HuH-7 (cell line): ENCODE data around the gene SSR3.
"Not testable (repeated sequence)": the region's sequence is repeated elsewhere in the genome, so short reads cannot be mapped to it uniquely, and the experiment has no call there.

Experiments used
- DNase-seq: peaks from one replicate; pipeline ENCODE4 v3.0.0; 2011; ENCODE audit warnings: low spot score

Gene SSR3

DNA sequence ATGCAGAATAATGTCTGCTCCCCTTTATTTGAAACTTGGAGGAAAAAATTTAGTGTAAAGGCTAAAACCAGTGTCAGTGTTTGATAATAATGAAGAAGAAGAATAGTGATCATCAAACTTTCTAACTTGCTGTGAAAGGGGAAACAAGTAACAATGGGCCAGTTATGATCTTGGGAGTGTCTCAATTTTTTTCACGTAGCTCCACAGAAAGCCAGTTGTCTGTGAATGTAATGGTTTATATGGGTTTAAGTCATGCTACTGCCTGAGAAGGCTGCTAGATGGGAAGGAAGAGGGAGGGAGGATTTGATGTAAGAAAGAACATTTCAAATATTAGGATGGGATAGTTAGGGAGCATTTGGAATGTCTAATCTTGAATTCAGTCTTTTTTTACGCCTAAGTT is 21.1 kb upstream of the SSR3 start:
- DNase-seq = no peak

DNA sequence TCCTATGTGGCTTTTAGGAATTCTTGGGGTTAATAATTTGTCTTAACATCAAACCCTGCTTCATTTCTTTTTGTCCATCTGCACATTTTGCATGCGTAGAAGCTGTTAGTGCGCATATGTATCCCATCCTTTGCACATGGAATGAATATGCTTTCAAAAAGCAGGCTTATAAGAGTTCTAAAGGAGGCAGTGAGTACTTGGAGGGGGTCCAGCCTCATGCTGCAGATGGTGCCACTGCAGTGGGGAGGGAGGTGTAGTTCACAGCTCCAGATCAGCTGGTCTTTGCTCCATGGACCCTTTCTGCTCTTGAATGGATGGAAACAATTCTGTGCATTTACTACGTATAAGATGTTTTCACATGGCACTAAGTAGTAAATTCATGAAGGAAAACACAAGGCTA is 20.7 kb upstream of the SSR3 start:
- no peak for DNase-seq

DNA sequence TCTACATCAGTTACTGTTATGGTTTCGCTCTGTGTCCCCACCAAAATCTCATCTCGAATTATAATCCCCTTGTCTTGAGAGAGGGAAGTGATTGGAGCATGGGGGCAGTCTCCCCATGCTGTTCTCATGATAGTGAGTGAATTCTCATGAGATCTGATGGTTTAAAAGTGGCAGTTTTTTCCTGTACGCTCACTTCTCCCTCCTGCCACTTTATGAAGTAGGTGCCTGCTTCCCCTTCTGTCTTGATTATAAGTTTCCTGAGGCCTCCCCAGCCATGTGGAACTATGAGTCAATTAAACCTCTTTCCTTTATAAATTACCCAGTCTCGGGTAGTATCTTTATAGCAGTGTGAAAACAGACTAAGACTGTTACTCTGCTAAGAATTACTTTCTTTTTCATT is 15.0 kb upstream of the SSR3 start:
- not testable (repeated sequence) for DNase-seq

DNA sequence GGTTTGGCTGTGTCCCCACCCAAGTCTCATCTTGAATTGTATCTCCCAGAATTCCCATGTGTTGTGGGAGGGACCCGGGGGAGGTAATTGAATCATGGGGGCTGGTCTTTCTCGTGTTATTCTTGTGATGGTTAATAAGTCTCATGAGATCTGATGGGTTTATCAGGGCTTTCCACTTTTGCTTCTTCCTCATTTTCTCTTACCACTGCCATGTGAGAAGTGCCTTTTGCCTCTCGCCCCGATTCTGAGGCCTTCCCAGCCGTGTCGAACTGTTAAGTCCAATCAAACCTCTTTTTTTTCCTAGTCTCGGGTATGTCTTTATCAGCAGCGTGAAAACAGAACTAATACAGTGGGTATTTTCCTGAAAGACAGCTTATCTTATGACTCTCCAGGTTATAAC is 14.1 kb upstream of the SSR3 start:
- DNase-seq = not testable (repeated sequence)

DNA sequence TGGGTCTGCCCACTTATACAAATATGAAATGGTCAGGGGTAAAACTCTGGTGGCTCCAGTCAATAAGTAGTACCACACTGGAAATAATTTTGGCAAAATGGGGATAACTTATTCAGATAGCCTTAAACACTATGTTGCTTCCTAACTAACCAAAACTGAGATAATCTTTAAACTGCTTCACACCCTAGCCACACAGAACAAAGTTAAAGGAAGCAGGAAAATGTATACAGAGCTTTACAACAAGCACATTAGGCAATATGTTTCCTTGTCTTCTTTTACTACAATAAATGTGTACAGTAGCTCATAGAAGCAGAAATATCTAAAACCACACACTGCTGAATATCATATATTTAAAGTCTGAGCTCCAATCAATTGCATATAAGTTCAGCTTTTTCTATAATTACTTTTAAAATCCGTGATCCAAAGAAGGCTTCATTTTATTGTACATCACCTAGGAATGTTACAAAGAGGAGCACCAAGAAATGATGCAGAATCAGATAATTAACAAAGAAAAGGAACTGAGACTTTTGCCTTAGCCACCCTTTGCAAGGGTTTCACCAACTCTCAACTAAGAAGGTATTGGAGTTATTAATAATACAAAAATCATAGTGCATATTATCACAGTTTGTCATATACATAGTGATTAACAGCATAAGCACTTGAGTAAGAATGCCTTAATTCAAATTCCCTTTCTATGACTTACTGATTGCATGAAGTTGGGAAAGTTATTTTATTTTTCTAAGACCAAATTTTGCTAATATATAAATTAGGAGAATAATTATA is 9.2 kb upstream of the SSR3 start:
- no peak for DNase-seq

DNA sequence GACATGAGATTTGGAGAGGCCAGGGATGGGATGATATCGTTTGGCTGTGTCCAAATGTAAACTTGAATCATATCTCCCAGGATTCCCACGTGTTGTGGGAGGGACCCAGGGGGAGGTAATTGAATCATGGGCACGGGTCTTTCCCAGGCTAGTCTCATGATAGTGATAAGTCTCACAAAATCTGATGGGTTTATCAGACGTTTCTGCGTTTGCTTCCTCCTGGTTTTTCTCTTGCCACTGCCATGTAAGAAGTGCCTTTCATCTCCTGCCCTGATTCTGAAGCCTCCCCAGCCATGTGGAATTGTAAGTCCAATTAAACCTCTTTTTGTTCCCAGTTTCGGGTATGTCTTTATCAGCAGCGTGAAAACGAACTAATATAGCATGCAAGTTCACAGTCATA is 7.6 kb upstream of the SSR3 start:
- not testable (repeated sequence) for DNase-seq

DNA sequence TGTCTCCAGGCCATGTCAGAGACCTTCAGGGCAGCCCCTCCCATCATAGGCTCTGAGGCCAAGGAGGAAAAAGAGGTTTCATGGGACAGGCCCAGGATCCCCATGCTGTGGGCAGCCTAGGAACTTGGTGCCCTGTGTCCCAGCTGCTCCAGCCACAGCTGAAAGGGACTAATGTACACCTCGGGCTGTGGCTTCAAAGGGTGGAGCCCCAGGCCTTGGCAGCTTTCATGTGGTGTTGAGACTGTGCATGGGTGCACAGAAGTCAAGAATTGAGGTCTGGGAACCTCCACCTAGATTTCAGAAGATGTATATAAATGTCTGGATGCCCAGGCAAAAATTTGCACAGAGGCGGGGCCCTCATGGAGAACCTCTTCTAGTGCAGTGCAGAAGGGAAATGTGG is 6.6 kb upstream of the SSR3 start:
- DNase-seq = no peak

DNA sequence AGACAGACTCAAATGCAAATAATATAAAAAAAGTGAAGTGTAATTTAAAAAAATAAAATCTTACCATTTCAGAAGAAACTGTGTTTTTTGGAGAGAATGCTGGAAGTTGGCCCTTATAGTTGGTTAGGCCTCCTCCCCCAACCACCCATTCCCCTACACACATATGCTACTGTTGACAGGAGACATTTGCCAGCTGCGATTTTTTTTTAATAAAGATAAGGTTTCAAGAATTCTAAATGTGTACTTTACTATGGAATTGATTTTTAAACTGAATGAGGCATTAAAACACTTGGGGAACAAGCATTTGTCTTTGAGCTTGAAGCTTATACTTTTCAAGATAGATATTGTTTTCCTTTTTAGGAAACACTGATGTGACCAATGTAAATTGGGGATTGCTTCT is 4.4 kb upstream of the SSR3 start:
- no peak for DNase-seq

DNA sequence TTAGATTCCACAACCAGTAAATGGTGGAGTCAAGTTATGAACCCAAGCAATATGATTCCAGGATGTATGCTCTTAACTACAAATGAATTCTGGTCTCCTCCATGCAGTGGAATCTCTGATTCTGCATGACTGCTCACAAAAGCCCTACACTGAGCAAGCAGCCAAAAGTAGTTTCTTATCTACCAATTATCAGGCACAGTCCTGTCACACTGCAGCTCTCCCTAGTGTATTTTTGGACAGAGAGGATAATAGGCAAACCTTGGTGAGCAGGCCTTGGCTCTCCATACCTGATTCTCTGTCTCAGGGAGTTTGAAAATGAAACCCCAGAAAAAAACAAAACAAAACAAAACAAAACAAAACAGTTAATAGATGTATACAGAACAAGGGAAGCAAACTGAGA is 3.5 kb upstream of the SSR3 start:
- DNase-seq = no peak

DNA sequence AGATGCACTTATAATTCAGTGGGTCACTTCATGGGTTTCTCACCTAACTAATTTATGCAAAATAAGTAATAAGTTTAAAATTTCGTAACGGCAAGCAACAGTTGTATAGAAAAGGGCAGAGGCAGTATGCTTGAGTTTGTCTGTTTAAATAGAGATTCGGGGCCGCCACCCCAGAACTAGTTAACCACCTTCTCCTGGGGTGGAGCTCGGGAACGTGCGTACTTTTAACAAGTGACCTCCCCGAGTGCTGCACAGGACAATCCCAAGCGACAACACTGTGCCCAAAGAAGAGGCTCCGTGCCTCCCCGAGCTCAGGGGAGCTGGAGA is 439 bp downstream of the SSR3 start:
- no peak for DNase-seq

DNA sequence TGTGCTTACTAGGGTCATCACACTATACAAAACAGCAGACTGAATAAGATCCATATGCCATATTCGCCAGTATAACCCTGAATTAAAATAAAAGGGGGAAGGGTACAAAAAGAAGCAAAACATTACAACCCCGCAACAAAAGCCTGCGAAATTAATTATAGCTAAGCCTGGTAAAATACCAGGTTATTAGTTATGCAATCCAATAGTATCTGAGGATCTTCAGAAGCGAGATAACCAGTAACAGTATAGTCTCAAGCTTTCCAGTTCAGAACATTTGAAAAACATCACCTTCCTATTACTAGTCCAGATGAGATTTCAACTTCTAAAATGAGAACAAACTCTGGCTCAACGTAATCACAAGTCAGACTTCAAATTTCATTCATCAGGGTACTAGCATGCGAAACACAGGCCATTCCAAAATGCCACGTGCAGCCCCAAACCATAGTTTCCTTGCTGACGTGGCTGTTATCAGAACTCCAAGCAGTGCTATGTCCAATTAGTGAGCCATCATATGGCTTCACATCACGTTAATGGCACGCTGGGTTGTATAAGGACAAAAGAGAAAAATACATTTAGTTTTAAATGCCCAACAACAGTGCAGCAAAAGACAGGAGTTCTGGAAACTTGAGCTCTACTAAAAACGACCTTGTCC is 1.1 kb downstream of the SSR3 start:
- DNase-seq = no peak

DNA sequence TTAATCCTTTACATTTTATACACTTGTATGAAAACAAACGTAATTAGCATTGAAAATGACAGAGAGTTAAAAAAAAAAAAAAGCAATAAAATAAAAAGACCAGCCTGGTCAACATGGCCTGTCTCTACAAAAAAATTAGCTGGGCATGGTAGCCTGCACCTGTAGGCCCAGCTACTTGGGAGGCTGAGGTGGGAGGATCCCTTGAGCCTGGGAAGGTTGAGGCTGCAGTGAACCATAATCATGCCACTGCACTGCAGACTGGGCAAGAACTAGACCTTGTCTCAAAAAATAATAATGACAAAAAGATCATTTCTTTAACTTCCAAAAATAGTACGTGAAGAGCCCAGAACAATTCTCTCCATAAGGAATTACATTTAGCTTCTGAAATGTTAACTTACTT is 1.9 kb downstream of the SSR3 start:
- DNase-seq = no peak

DNA sequence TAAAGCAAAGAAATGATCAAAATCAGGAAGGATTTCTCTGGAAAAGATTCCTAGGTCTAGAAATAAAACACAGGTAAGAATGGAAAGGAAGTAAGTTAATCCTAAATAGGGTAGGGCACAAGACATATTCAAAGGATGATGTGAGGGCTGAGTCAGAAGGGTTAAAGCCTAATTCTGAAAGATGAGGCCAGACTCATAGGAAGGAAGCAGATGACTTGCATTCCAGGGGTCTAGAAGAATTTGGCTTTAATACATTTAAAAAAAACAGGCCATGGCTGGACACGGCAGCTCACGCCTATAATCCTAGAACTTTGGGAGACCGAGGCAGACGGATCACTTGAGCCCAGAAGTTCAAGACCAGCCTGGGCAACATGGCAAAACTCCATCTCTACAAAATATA is 3.2 kb downstream of the SSR3 start:
- no peak for DNase-seq

DNA sequence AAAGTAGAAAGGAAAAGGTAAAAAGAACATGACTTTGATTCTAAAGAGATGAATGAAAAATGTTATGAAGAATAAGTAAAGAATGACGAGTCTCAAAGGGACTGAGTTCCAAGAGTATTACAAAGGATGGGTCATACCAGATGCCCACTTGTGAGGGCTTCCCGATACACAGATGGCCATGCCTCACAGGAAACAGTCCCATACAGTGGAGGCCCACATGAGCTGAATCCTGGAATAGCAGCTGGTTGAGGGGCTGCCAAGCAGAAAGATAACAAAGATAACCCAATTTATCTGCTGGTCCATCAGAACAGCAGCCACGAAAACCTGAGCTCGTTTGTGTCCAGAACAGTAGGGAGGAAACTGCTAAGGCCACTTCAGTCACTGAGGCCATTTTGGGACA is 3.7 kb downstream of the SSR3 start:
- DNase-seq = no peak

DNA sequence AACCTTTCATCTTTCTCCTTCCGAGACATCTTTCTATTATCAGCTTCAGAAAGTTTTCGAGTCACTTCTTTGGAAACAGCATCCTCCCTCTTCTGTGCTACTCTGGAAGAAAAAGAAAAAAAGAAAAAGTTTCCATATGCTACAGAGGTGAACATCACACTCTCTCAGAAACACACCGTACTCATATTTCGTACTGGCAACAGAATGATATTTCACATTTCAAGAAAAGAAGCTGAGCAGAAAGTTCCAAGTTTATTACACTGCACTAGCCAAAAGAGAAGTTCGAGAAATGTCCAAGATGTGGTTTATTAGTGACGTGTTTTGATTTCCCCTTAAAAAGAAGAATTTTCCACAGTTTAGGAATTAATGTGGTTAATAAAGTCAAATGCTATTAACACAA is 6.0 kb downstream of the SSR3 start:
- DNase-seq = no peak

DNA sequence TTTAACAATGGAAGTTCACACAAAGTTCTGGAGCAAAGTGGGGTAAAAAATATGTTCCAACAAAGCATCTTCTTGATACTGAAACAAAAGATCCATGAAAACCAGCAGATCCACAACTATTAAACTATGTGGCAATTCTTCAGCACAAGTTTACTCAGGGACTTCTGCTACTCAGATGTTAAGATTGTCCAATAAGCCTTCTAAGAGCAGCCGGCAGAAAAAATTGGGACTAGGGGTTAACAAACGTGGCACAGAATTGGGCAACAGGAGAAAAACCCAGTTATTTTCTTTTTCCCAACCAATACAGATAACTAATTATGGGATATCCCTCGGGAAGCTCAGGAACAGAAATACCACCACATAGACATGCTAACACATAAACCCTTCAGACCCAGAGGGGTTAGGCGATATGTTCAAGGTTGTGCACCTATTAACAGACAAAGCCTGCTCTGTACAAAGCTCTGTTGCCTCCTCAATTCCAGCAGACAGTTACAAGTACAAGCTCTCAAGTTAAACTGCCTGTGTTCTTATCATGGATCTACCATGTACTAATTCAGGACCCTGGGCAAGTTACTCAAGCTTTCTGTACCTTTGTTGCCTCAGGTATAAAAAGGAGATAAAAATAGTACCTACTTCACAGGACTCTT is 6.8 kb downstream of the SSR3 start:
- no peak for DNase-seq

DNA sequence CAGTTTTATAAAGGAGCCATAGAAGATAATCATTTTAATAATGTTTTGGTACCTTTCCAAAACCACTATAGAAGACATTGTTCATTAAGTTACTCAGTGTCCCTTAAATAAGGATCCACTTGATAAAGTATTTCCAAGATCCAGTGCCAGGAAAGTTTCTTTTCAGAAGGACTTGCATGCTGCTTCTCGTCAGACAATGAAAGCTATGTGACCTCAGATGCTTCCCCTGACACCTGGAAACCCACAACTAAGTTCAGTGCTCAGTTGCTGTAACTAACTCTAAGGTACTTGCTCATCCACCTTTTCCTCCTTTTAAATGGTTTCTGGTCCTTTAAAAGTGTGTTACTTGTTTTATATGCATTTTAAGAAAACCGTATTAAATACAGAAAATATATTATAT is 7.3 kb downstream of the SSR3 start:
- no peak for DNase-seq

DNA sequence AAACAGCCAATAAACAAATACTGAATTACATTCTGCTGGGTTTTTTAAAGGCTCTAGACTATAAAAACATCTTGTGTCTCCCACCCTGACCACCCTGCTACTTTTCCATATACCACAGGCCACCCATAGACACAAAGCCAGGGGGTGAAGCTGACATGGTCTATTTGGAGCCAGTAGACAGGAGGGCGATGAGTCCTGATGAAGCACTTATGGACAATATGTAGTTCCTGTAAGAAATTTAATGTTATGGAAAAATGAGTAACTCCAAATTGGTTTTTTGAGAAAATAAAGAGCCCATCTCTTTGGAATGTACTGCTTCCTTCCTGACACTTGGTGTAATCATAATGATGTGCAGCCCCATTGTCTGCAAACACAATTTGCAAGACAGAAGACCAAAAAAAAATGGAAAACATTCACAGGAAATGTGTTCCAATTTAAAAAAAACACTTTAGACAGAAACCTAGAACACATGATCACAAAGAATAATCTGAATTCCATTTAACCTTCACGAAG is 11.8 kb downstream of the SSR3 start:
- no peak for DNase-seq

DNA sequence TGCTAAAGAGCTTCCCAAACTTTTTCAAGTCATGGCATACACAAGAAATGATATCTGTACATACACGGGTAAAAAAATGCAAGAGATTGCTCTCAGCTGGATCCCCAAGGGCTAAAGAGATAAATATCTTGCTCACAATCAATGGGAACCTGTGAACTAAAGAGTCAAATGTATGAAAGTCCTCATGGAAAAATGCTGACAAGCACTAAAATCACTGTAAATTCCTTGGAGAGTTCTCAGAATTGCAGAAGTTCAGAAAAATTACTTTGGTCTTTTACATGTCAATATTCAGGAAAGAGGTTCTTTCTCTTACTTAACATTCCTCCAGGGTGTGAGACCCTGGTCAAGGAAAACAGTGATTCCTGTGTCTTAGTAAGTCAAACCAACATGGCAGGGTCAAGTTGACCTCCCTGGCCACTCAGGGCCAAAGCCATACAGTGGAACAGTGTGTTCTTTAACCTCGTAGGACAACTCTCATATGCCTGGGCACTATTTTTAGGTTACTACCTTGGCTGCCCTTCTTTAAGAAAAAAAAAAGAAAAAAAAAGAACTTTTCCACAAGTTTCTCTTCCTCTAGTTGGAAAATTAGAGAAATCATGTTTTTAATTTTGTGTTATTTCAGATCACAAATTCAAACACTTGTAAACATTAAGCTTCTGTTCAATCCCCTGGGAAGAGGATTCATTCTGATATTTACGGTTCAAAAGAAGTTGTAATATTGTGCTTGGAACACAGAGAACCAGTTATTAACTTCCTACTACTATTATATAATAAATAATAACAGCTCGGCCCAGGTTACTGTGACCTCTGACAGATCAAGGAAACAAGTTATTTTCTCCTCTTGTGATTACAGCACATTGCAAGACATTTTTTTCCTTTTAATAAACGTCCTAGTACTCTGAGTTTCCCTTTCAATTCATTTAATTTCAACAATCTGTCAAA is 12.5 kb downstream of the SSR3 start:
- no peak for DNase-seq

DNA sequence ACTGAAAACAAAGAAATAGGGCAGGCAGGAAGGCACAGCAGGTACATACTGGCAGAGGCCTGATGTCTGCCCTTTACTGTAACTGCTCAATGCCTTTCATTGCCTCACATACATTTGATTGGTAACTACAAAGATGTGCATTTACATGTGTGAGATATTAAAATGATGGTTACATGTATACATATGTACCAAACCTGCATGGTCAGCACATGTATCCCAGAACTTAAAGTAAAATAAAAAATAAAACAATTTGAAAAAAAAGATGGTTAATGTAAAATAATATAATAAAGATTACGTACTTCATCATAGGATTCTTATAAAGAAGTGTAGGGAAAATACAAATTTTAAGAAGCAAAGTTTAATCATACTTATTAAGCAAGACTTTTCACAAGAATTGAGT is 15.1 kb downstream of the SSR3 start:
- DNase-seq = no peak

DNA sequence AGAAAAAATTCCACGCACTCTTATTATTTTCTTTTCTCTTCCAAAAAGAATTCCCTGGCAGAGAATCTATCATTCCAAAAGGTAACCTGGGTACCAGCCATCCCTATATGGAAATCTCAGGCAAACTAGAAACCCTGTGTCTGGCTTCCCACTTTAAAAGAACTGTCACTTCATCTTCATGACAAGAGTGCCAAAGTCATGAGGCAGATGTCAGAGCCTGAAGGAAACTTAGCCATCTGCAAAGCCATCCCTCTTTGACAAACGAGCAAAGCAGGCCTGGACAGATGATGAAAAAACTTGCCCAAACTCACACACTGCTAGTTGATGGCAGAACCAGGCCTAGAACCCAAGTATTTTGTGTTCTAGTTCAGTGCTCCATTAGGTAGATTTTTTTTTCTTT is 15.9 kb downstream of the SSR3 start:
- no peak for DNase-seq
